Measurements from ENCODE around the gene SPAAR.
"Not testable (repeated sequence)": the region's sequence is repeated elsewhere in the genome, so short reads cannot be mapped to it uniquely, and the experiment has no call there.

Gene SPAAR

GRCh38 chr9:35923927-35924763 is 14.9 kb downstream of the SPAAR start:
- no peak for DNase-seq

- DNase-seq, result no peak
These were observed 19.5 kb downstream of the SPAAR start for GRCh38 chr9:35928591-35929452.

- no peak for DNase-seq
These were observed 20.1 kb downstream of the SPAAR start for GRCh38 chr9:35929453-35929718.

DNA sequence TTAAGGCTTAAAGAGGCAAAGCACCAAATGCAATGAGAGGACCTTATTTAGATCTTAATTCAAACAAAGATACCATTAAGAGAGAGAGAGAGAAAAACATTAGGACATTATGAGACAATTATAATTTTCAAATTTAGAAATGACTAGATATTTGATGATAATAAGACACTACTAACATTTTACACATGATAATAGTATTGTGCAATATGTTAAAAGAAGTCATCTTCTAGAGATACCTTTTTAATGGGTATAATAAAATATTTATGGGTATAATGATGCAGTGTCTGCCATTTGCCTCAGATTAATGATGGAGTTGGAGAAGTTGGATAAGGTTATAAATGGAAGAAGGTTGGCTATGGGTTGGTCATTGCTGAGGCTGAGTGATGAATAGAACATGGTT is 21.2 kb downstream of the SPAAR start:
- no peak for DNase-seq

- no peak for DNase-seq
These were observed 21.7 kb downstream of the SPAAR start for GRCh38 chr9:35930989-35931388.

DNA sequence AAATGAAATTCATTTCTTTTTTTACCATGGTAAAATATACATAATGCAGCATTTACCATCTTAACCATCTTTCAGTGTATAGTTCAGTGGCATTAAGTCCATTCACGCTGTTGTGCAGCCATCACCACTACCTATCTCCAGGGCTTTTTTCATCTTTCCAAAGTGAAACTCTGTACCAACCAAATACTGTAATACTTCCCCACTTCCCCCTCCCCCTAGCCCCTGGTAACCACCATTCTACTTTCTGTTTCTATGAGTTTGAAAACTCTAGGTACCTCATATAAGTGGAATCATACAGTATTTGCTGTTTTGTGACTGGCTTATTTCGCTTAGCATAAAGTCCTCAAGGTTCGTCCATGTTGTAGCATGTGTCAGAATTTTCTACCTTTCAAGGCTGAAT is 23.4 kb downstream of the SPAAR start:
- no peak for DNase-seq

DNA sequence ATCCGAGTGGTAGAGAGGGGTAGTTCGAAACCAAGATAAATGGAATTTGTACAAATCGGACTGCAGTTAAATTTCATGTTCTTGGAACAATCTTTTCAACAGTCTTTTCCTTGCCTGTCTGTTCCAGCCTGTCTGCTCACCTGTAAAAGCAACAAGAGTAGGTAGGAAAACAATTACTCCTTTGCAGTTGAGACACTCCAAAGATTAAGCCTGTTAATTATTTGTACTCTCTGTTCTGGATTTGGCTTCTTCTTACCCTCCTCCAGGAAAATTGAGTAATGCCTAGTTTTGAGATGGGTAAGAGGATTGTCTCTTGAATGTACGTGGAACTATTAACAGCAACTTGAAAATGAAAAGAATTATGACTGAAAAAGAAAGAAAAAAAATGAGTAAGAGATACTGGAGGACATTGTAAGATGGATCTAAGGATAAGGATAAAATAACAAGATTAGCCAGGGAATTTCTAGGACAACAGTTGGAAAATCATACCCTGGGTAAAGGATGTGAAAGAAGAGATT is 24.3 kb downstream of the SPAAR start:
- no peak for DNase-seq

- DNase-seq, result not testable (repeated sequence)
These were observed 24.8 kb downstream of the SPAAR start for GRCh38 chr9:35934069-35934468.

DNA sequence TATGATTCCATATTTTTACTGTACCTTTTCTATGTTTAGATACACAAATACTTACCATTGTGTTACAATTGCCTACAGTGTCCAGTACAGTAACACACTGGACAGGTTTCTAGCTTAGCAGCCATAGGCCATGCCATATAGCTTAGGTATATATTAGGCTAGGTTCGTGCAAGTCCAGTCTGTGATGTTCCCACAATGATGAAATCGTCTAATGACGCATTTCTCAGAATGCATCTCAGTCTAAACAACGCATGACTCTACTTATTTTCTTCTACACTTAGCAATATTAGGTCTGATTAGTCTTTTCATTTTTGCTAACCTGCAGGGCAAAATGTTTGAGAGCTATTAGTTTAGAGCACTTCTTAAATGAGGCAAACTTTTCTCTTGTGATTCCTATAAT is 26.0 kb downstream of the SPAAR start:
- DNase-seq, result no peak

DNA sequence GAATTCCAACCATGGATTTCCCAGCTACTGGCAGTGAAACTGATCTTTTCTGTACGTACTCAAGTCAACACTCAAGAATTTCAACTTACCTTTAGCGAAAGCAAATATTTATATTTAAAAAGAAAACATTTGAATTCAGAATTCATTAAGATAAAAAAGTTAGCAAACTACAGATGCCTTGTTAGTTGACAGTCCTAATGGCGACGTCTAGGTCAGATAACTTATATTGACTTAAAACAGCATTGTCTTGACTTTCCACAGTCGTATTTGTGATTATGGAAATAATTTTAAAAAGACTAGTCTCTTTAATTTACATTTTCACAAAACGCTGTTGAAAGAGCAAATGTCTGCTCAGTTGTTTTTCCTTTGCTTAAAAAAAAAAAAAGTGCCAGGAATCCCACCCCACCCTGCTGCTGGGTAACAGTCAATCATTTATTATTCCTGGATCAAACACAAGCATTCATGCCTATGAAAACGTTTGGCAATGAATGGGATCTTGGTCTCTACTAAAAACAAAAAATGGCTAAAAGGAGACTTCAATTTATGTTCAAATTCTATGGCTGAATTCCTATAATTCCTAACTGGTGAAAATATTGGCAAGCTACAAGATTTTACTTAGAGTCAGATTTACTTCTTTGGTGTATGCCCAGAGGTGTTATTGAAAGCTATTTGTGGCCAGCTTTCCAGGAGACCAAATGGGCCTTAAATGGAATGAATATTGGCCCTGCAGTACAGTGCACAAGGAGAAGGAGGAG is 26.6 kb downstream of the SPAAR start:
- DNase-seq, result no peak

- DNase-seq, result no peak
These were observed 27.9 kb downstream of the SPAAR start for GRCh38 chr9:35937227-35937626.

DNA sequence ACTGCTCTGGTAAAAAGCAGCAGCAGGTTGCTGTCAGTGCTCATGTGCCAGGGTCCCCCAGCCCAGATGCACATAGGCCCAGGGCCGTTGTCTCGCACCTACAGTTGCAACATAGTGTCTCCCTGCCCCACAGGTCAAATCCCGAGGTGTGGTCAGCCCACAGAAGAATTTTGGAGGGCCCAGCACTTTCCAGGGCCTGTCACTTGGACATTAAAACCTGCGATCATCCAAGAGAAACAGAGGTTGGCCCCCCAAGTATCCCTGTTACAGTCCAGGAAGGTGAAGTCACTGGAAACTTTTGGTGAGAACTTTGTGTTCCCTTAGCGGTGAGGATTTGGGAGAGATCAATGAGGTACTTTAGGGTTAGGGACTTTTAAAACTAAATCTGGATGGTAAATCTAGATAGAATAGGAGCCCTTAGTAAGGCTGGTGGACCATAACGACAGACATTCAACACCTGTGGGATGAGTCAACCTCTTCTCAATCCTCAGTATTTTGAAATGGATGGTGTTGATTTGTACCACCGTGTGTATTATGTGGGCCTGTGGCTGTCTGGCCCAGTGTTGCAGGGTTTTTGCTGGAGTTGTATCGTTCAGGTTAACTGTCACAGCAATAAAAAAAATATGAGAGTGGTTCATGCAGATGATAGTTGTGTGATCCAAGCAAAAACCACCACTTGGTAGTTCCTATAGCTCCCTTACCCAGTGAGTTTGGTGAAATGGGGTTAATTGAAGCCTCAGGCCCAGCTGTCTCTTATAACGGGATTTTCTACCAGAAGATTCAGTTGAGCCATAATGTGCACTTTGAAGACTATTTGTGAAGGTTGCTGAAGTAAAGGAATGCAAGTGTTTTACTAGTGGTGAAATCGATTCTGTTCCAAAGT is 29.4 kb downstream of the SPAAR start:
- DNase-seq, result no peak

DNA sequence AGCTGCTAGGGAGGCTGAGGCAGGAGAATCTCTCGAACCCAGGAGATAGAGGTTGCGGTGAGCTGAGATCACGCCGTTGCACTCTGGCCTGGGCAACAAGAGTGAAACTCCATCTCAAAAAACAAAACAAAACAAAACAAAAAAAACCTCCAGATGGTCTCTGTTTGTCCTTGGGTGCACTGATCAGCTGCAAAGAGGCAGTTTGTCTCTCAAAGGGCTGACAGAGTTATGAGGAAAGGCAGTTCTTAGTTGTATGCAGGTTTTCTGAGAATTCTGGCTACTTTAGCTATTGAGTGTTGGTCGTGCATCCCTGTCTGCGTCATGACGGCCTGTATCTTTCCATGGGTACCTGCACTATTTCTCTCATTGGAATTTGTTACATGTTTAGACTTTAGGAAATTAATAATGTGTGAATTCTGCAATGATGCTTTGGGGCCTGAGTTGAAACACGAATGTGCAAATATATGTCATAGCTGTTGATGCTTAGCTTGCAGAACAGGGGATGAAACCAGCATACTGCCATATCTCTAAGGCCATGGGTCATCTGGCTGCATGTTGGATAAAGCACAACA is 30.5 kb downstream of the SPAAR start:
- DNase-seq, result no peak

GRCh38 chr9:35940458-35941407 is 31.4 kb downstream of the SPAAR start:
- DNase-seq, result no peak

DNA sequence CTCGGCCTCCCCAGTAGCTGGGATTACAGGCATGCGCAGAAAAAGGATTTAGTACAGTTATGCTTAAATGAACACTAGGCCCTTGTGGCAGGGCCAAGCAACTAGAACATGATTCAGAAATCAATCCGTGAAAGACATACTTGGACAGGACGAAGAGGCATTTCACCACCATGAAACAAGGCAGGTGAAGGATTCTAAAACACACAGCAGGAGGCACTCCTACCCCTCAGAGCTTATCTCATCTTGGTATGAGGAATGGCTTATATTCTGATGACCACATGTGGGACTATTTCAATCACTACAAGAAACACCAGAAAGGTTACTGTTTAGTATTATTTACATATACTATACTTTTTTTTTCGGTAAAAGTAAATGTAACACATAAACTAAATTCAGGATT is 33.0 kb downstream of the SPAAR start:
- DNase-seq, result no peak

DNA sequence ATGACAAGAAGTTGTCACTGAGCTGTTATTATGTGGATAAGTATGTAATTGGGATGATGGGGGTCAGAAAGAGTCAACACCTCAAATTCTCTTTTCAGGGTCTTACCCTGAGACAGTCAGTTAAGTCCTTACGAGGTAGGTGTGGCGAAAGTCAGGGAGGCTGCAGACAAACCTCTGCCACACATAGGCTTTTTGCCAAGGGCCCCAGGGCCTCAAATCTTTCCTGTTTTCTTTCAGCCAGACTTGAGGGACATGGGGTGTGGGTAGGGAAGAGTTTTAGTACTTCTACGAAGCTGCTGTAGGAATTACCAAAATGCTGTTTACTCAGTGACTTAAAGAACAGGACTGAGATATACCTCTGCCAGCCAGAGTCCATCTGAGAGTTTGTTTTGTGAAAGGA is 34.9 kb downstream of the SPAAR start:
- DNase-seq, result no peak

- no peak for DNase-seq
These were observed 35.6 kb downstream of the SPAAR start for GRCh38 chr9:35944841-35945240.

GRCh38 chr9:35945341-35946018 is 36.2 kb downstream of the SPAAR start:
- DNase-seq, result peak; percentile 84 to 88

DNA sequence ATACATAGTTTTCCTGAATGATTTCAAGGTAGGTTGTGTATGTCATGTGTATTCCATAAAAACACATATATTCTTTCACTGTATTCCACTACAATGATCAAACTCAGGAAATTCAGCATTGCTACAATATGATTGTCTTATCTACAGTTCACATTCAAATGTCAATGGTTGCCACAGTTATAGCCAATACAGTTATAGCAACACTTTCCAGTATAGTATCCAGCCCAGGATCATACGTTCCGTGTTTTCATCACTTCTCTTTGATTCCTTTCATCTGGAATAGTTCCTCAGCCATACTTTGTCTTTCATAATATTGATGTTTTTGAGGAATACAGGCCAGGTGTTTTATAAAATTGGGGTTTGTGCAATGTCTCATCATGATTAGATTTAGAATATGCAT is 39.2 kb downstream of the SPAAR start:
- no peak for DNase-seq

- DNase-seq, result no peak
These were observed 39.6 kb downstream of the SPAAR start for GRCh38 chr9:35948901-35949318.
